RPMI7951 (cell line): ENCODE data around the gene TREH. TPM values are rescaled to one million over a fixed set of nuclear protein-coding genes. Genes with fewer than 3 reads are reported as not detected.
"Not testable (repeated sequence)": the region's sequence is repeated elsewhere in the genome, so short reads cannot be mapped to it uniquely, and the experiment has no call there.

Experiments
- DNase-seq: peaks from one replicate; pipeline ENCODE4 v3.0.0-alpha.2; 2012; ENCODE audit warnings: low read depth
- total RNA-seq: library from RNA; depleted of rRNA; stranded (reverse); fragments of >200 nt; shearing (Covaris generic); gene quantifications from 2 replicates; pipeline ENCODE4 v1.2.3, GENCODE V29; 2014; rRNA removed

The TREH gene
- total RNA-seq, 1 experiment from 2014 or later, result not detected

- no peak for DNase-seq
Measured at GRCh38 chr11:118612378-118612777, 67.1 kb downstream of the TREH start.

DNA sequence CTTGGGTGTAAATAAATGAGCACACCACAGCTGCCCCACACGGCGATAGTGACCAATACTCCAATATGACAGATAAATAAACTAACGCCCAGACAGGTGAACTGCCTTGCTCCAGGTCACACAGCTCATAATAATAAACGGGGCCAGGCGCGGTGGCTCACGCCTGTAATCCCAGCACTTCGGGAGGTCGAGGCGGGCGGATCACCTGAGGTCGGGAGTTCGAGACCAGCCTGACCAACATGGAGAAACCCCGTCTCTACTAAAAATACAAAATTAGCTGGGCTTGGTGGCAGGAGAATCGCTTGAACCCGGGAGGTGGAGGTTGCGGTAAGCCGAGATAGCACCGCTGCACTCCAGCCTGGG, 68.0 kb downstream of the TREH start:
- DNase-seq, result not testable (repeated sequence)

DNA sequence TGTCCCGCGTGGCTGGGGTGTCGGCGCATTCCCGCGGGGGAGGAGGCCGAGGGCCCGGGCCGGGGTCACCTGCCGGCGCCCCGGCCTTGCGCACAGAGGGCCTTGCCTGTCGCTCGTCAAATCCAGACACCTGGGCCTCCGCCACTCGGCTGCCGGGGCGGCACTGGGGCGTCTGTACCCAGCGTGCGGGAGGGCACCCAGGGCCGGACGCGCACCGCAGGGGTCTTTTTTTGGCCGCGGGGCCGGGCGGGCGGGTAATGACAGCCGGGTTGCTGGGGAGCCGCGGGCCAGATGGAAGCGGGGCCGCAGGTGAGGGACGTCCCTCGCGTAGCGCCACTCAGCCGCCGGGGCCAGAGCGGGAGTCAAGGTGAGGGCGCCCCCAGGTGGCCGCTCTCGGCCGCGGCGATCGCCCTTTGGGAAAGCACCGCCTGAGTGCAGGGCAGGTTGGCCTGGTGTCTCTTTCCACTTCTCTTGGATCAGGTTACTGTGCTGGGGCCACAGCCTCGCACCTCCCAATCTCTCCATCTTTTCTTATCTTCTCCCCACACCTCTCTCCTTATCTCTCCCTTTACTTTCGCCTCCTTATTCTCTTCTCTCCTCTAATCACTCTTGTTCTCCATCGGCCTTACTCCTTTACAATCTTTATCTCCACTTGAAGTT, 68.5 kb downstream of the TREH start:
- no peak for DNase-seq

GRCh38 chr11:118610225-118610772, 69.2 kb downstream of the TREH start:
- no peak for DNase-seq

DNA sequence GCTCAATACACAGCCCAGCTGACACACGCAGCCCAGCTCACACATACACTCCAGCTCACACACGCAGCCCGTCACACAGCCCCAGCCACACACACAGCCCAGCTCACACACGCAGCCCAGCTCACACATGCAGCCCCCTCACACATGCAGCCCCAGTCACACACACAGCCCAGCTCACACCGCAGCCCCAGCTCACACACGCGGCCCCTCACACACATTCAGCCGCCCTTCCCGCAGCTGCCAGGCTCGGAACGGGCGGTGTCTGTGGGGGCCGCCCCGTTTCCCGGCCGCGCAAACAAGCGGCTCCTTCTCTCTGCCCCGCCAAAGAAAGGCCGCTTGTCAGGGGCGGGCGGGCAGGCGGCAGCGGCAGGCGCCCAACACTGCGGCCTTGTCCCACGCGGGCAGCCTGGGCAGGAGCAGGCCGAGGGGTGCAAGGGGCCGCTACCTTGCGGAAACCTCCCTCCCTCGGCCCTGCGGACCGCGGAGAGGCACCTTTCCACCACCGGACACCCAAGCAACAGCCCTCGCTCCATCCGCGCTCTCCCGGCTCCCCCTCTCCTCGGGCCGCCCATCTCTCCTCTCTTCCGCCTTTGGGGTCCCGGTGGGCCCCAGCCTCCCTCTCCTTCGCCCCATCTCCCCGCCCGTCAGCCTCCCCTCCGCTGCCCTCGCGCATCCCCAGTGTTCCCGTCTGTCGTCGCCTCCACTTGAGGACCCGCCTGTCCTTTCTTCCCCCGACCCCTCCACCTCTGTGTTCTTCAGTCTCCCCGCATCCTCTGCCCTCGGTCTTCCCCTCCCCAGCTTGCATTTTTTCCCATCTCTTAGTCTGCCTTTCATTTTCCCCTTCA, 69.8 kb downstream of the TREH start:
- peak; percentile 21 for DNase-seq

- DNase-seq, result peak; percentile 89
Measured at GRCh38 chr11:118608360-118609227, 70.9 kb downstream of the TREH start.

DNA sequence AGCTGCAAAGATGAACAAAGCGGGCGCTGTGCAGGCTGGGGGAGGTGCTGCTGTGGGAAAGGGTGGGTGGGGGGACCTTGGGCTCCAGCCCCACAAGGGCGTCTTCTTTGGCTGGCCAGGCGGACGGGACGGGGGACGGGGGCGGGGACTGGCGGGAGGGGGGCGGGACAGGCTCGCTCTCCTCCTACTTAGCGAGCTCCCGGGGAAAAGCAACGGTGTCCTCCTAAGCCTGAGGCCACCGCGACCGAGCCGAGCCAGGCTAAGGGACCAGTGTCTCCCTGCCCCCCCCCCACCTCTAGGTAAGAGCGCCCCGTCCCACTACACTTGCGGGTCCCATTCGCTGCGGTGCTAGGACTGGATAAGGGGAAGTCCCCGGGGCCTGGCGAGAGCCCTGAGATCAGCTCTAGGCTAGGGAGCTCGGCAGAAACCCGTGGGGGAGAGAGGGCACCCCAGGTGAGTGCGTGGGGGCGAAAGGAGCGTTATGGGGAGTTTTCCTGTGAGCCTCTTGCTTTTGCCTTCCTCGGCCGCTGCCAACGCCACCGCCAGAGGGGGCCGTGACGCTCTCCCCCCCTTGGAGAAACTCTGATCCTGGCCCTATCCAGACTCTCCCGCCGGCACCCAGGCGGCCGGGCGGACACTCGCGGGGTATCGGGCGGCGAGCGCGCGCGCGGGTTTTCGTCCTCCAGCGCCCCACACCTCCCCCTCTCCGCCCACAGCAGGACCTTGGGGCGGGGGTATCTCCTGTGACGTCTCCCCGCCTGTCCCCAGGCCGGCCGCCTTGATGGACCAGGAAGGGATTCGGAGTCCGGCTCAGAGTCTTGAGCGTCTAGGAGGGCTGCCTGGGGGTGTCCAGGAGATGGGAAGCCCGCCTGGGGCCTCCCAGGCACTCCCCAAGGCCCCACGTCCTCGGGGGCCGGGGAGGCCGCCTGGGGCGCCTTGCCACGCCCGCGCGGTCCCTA, 71.8 kb downstream of the TREH start, which contains the start of gene PHLDB1:
PHLDB1 (plus strand) TSS at position 215 of the 959 bp plus-strand sequence. CDS start 6,222 bp downstream, outside the sequence.
- DNase-seq, result peak; percentile 73

Other genes starting within 250 kb of the TREH start
- 18.0 and 21.9 TPM in 2 replicates for gene KMT2A, start 243.2 kb downstream of the TREH start, total RNA-seq
- not detected in 2 replicates for gene TTC36, start 152.2 kb downstream of the TREH start, total RNA-seq
- 0.84 and 4.2 TPM in 2 replicates for gene TMEM25, start 148.5 kb downstream of the TREH start, total RNA-seq
- 55.3 and 57.9 TPM in 2 replicates for gene IFT46, start 113.7 kb downstream of the TREH start, total RNA-seq
- gene ARCN1, start 107.2 kb downstream of the TREH start, total RNA-seq, result 160 and 198 TPM in 2 replicates
- gene PHLDB1, start 72.0 kb downstream of the TREH start, total RNA-seq, result 45.1 and 50.9 TPM in 2 replicates
- gene DDX6, start 111.5 kb upstream of the TREH start, total RNA-seq, result 41.4 and 45.2 TPM in 2 replicates
- gene CXCR5, start 204.2 kb upstream of the TREH start, total RNA-seq, result not detected in 2 replicates
- gene BCL9L, start 246.3 kb upstream of the TREH start, total RNA-seq, result 11.1 and 13.8 TPM in 2 replicates